ENCODE data around the gene ACTR3C.
"Not testable (repeated sequence)": the region's sequence is repeated elsewhere in the genome, so short reads cannot be mapped to it uniquely, and the experiment has no call there.

The ACTR3C gene

GRCh38 chr7:150313870-150314269 is 9.5 kb downstream of the ACTR3C start:
- no peak for DNase-seq (ENCODE audit: low read depth)

GRCh38 chr7:150313367-150313809 is 10.0 kb downstream of the ACTR3C start:
- no peak for DNase-seq (ENCODE audit: low read depth)

DNA sequence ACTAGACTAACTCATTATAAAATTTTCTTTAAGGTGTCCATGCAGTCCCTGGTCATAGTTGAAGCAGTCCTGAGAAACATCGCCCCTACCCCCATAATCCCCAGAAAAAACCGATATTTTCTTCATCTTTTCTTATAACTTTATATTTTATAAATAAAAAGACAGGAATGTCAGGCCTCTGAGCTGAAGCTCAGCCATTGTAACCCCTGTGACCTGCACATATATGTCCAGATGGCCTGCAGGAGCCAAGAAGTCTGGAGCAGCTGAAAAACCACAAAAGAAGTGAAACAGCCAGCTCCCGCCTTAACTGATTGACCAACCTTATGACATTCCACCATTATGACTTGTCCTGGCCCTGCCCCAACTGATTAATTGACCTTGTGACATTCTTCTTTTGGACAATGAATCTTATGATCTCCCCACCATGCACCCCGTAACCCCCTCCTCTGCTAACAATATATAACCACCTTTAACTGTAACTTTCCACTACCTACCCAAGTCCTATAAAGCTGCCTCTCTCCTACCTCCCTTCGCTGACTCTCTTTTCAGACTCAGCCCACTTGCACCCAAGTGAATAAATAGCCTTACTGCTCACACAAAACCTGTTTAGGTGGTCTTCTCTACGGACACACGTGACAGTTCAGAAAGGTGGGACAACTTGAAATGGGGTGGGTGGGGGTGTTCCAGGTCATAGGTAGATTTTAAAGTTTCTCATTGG is 10.5 kb downstream of the ACTR3C start:
- not testable (repeated sequence) for DNase-seq (ENCODE audit: low read depth)

DNA sequence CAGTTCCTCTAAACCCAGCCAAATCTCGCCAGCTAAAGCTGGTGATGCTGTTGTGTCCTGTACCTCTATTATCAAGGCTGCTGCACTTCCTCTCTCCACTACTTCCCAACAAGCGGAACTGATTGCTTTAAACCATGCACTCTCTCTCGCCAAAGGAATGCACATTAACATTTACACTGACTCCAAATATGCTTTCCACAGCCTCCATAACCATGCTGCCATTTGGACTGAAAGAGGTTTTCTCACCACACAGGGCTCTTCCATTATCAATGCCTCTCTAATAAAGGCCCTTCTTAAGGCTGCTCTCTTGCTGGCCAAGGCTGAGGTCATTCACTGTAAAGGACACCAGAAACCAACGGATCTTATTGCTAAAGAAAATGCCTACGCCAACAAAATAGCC is 11.6 kb downstream of the ACTR3C start:
- no peak for DNase-seq (ENCODE audit: low read depth)

- DNase-seq (ENCODE audit: low read depth), result no peak
Measured at GRCh38 chr7:150311146-150311545, 12.2 kb downstream of the ACTR3C start.

- no peak for DNase-seq (ENCODE audit: low read depth)
Measured at GRCh38 chr7:150308575-150308974, 14.8 kb downstream of the ACTR3C start.

DNA sequence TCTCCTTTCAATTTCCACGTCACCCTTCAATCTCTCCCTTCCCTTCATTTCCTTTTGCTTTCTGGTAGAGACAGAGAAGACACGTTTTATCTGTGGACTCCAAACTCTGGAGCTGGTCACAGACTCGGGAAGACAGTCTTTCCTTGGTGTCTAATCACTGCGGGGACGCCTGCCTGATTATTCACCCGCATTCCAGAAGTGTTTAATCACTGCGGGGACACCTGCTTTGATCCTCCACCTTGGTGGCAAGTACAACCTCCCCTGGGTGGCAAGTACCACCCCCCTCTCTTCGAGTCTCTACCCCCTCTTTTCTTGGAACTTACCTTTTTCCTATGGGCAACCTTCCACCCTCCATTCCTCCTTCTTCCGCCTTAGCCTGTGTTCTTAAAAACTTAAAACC is 15.4 kb downstream of the ACTR3C start:
- DNase-seq (ENCODE audit: low read depth), result no peak

DNA sequence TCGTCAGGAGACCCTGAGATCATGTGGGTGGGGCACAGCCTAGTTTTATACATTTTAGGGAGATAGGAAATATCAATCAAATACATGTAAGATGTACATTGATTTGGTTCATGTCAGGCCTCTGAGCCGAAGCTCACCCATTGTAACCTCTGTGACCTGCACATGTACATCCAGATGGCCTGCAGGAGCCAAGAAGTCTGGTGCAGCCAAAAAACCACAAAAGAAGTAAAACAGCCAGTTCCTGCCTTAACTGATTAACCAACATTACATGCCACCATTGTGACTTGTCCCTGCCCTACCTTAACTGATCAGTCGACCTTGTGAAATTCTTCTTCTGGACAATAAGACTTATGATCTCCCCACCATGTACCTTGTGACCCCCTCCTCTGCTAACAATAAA is 16.2 kb downstream of the ACTR3C start:
- no peak for DNase-seq (ENCODE audit: low read depth)

DNA sequence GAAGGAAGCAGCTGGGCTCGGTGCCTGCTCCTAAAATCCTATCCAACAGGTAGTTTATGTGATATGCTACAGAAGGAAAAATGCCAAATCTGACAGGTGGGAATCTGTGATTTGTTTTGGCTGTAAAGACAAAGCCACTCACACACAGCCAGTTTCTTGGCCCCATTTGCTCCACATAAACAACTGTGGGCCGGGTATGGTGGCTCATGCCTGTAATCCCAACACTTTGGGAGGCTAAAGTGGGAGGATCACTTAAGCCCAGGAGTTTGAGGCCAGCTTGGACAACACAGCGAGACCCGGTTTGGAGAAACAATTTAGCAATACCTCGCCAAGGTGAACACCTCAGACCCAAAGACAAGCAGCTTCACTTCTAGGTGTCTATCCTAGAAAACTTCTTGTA is 17.0 kb downstream of the ACTR3C start:
- not testable (repeated sequence) for DNase-seq (ENCODE audit: low read depth)

DNA sequence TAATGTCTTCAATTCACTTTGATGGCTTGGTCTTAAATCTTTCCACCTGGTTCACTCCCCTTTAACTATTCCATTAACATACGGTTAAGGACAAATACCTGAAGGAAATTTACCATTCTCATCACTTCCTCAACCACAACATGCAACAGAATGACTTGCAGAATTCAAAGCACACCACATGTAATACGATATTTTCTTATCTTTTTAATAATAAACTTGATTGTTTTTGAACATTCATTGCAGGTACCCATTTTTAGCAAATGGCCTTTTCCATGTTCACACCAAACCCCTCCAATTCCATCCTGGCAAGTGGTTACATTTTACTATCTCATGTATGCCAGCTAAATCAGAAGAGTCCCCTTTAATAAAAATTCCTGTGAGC is 17.5 kb downstream of the ACTR3C start:
- not testable (repeated sequence) for DNase-seq (ENCODE audit: low read depth)

- not testable (repeated sequence) for DNase-seq (ENCODE audit: low read depth)
Measured at GRCh38 chr7:150305259-150305902, 18.0 kb downstream of the ACTR3C start.

GRCh38 chr7:150304499-150305258 is 18.7 kb downstream of the ACTR3C start:
- DNase-seq (ENCODE audit: low read depth), result not testable (repeated sequence)

- not testable (repeated sequence) for DNase-seq (ENCODE audit: low read depth)
Measured at GRCh38 chr7:150302908-150303310, 20.4 kb downstream of the ACTR3C start.

GRCh38 chr7:150297978-150298377 is 25.4 kb downstream of the ACTR3C start:
- not testable (repeated sequence) for DNase-seq (ENCODE audit: low read depth)

DNA sequence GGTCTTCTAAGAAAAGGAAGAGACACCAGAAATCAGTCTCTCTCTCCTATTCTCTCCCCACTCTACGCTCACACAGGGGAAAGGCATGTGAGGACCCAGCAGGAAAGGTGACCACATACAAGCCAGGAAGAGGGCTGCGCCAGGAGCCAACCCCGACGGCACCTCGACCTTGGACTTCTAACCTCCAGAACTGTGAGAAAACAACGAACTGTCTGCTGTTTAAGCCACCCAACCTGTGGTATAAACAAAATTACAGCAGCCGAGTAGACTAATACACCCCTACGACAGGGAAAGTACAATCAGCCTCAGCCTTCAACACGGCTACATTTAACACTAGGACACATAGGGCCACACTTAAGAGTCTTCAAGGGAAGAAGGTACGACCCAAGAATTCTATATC is 26.5 kb downstream of the ACTR3C start:
- DNase-seq (ENCODE audit: low read depth), result not testable (repeated sequence)

DNA sequence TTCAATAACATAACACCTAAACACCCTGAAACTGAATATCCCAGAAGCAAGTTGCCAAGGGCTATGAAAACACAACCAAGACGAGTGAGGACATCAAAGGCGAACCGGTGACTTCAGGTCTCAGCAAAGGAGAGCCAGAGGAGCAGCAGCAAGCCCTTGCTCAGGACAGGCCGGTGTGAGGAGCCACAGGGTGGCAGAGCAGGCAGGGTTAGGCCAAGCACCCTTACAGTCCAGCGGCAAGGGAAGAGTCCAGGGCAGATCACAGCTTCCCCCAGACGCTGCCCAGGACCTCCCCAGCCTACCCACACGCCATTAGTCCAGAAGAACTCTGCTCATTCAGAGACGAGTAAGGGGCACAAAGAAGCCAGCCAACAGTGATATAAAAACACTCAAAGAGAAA is 27.7 kb downstream of the ACTR3C start:
- not testable (repeated sequence) for DNase-seq (ENCODE audit: low read depth)

- not testable (repeated sequence) for DNase-seq (ENCODE audit: low read depth)
Measured at GRCh38 chr7:150295027-150295426, 28.3 kb downstream of the ACTR3C start.

DNA sequence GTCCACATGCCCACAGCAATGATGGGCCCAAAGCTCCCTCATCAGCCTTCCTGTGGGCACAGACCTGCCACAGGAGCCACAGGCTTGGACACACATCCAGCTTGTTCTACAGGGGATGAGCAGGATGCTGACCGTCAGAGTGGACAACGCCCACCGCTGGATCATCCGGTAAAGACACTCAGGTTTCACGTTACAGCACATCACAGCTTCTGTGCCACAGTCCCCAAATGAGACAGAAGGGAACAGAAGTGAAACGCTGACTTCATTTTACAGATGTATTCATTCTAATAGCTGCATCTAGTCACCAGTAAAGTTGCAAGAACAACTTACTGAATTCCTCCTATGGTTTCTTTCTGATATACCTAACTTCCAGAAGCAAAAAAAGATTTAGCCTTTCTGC is 33.0 kb downstream of the ACTR3C start:
- DNase-seq (ENCODE audit: low read depth), result not testable (repeated sequence)

GRCh38 chr7:150288816-150289215 is 34.5 kb downstream of the ACTR3C start:
- not testable (repeated sequence) for DNase-seq (ENCODE audit: low read depth)

DNA sequence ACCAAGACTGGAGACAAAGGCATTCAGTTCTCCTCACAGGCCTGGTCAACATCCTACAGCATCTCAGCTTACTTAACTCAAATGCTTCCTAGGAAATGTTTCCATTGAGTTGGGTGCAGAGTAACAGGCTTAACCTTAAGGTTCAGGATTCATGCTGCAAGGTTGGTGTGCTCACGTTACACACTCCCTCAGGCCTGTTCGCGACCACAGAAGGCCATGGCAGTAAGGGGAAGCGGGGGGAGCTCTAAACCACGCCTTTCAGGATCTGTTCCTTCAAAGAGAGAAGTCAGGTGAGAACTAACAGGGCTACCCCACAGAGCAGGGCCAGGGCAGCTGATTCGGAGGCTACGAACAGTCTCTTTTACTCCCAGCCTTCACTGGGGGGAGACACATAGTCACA is 35.5 kb downstream of the ACTR3C start:
- not testable (repeated sequence) for DNase-seq (ENCODE audit: low read depth)

GRCh38 chr7:150285849-150286754 is 37.2 kb downstream of the ACTR3C start:
- not testable (repeated sequence) for DNase-seq (ENCODE audit: low read depth)

DNA sequence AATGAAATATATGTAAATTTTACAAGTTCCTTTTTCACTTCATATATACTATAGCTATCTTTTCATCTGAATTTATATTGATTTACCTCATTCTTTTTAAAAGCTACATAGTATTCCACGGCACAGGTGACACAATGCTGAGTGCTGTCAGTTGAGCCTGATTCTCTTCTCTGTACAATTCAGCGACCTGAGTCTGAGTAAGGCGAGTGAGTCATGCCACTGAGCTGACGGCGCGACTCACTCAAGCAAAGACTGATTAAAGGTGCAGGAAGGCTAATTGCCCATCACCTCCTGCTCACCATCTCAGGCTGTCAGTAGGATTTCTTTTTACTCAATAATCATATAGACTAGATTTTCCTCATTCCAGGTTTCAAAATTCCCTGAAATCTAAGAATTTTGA is 39.7 kb downstream of the ACTR3C start:
- not testable (repeated sequence) for DNase-seq (ENCODE audit: low read depth)
